Transverse colon (tissue), 4 donors: Measurements from ENCODE around the gene FCHO2.

Source experiments
- POLR2A ChIP-seq: fragments of 450-650 bp; IDR thresholded peaks from one replicate; pipeline ENCODE4 v1.6.1; 2016; ENCODE audit warnings: antibody characterized with exemption, mild to moderate bottlenecking, moderate library complexity
- POLR2AphosphoS5 ChIP-seq, 3 donors: sonication (generic); formaldehyde crosslinking; IDR thresholded peaks; one replicate each; pipeline ENCODE4 v1.6.1; 2016; ENCODE audit warnings: antibody characterized with exemption in 3 of 3
- TF ChIP-seq, protein P1 (sequence below), 5 experiments: fragments of 200-600 bp in 3 of 5; fragments of 450-650 bp in 2 of 5; sonication (generic) in 3 of 5; IDR thresholded peaks; 1 replicate in 2 of 5; 2 replicates in 3 of 5; pipeline ENCODE4 v1.5.1; 2016 to 2017; ENCODE audit warnings: antibody characterized with exemption in 5 of 5, inconsistent platforms in 3 of 5, mild to moderate bottlenecking in 2 of 5, moderate library complexity in 1 of 5

DNA sequence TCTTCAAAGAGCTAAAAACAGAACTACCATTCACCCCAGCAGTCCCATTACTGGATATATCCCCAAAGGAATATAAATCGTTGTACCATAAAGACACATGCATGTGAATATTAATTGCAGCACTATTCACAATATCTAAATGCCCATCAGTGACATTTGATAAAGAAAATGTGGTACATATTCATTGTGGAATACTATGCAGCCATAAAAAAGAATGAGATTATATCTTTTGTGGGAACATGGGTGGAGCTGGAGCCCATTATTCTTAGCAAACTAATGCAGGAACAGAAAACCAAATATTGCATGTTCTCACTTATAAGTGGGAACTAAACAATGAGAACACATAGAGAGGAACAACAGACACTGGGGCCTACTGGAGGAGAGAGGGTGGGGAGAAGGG lies 38.7 kb downstream of the FCHO2 start:
- no peak for TF ChIP-seq POLR2A
- TF ChIP-seq, protein P1, sequence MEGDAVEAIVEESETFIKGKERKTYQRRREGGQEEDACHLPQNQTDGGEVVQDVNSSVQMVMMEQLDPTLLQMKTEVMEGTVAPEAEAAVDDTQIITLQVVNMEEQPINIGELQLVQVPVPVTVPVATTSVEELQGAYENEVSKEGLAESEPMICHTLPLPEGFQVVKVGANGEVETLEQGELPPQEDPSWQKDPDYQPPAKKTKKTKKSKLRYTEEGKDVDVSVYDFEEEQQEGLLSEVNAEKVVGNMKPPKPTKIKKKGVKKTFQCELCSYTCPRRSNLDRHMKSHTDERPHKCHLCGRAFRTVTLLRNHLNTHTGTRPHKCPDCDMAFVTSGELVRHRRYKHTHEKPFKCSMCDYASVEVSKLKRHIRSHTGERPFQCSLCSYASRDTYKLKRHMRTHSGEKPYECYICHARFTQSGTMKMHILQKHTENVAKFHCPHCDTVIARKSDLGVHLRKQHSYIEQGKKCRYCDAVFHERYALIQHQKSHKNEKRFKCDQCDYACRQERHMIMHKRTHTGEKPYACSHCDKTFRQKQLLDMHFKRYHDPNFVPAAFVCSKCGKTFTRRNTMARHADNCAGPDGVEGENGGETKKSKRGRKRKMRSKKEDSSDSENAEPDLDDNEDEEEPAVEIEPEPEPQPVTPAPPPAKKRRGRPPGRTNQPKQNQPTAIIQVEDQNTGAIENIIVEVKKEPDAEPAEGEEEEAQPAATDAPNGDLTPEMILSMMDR (IDR thresholded peaks at IDR 0.05) = no peak
- no peak for TF ChIP-seq POLR2AphosphoS5 (IDR thresholded peaks at IDR 0.05)
